Lung (tissue), 12 donors: ENCODE results near the gene CIT. TPM values are rescaled to one million over a fixed set of nuclear protein-coding genes. Genes with fewer than 3 reads are reported as not detected.

Experiments used
- ATAC-seq: fragments of 200-7000 bp; cut with Tn5 transposase; one replicate; pipeline ENCODE4 v1.9.1; 2020; ENCODE audit warnings: moderate number of reproducible peaks; ENCODE audit not compliant: insufficient read depth, low FRiP score
- DNase-seq, 3 donors: peaks; one replicate each; pipeline ENCODE4 v3.0.0-alpha.2; 2013 to 2017
- H3K27ac ChIP-seq, 2 donors: one replicate each; pipeline ENCODE4 v1.5.1; 2013; ENCODE audit warnings: mild to moderate bottlenecking in 2 of 2, moderate library complexity in 2 of 2, control low read depth in 1 of 2, inconsistent platforms in 1 of 2, low read depth in 1 of 2, low read length in 1 of 2
- H3K27me3 ChIP-seq, 3 donors: one replicate each; pipeline ENCODE4 v1.5.1; 2013; ENCODE audit warnings: low read length in 2 of 3; ENCODE audit not compliant: control insufficient read depth in 3 of 3, insufficient read depth in 3 of 3
- H3K36me3 ChIP-seq, 4 donors: one replicate each; pipeline ENCODE4 v1.5.1; 2013; ENCODE audit warnings: low read length in 4 of 4, mild to moderate bottlenecking in 1 of 4, moderate library complexity in 1 of 4; ENCODE audit not compliant: control insufficient read depth in 4 of 4, insufficient read depth in 4 of 4
- H3K4me1 ChIP-seq, 5 donors: one replicate each; pipeline ENCODE4 v1.5.1; 2013; ENCODE audit warnings: low read length in 5 of 5, mild to moderate bottlenecking in 2 of 5, moderate library complexity in 1 of 5; ENCODE audit not compliant: control insufficient read depth in 5 of 5, insufficient read depth in 5 of 5
- H3K4me3 ChIP-seq: one replicate; pipeline ENCODE4 v1.5.1; 2013; ENCODE audit warnings: mild to moderate bottlenecking, control low read depth, moderate library complexity
- H3K9ac ChIP-seq, 2 donors: one replicate each; pipeline ENCODE4 v1.5.1; 2013; ENCODE audit warnings: low read length in 2 of 2, control low read depth in 1 of 2; ENCODE audit not compliant: insufficient read depth in 1 of 2
- H3K9me3 ChIP-seq, 4 donors: one replicate each; pipeline ENCODE4 v1.5.1; 2013; ENCODE audit warnings: low read length in 3 of 4, mild to moderate bottlenecking in 1 of 4, moderate library complexity in 1 of 4; ENCODE audit not compliant: control insufficient read depth in 4 of 4, insufficient read depth in 3 of 4
- WGBS, 2 donors: extraction: QIAGEN DNeasy Blood & Tissue Kit; methylation state at CpG; one replicate each; pipeline ENCODE4 v1.1.7; 2013; 5-methylcytosine and 5-hydroxymethylcytosine counted together
- polyA plus RNA-seq, 2 donors: library from polyadenylated mRNA; stranded (reverse); fragments of 200-250 nt; gene quantifications; one replicate each; pipeline ENCODE4 v1.2.1, GENCODE V29; 2013
- total RNA-seq, 2 donors: library from RNA; depleted of rRNA in 1 of 2; stranded (reverse); fragments of >200 nt in 1 of 2; gene quantifications; one replicate each; pipeline ENCODE4 v1.2.1, GENCODE V29; 2014 to 2021
- TF ChIP-seq, protein P1 (sequence below): IDR thresholded peaks from 2 replicates; pipeline ENCODE4 v1.5.1; 2012; ENCODE audit warnings: mild to moderate bottlenecking; ENCODE audit errors: control extremely low read depth, extremely low read depth
- donor health status: control.
- donor health status: control.
- donor health status: Bipolar disorder and iron deficiency.
- donor health status: healthy.
- donor health status: DM: yes; HTN: yes; CAD: no.

The CIT gene
- total and polyA plus RNA-seq, 4 donors: 5.0 to 29.3 (median 14.9) TPM

DNA sequence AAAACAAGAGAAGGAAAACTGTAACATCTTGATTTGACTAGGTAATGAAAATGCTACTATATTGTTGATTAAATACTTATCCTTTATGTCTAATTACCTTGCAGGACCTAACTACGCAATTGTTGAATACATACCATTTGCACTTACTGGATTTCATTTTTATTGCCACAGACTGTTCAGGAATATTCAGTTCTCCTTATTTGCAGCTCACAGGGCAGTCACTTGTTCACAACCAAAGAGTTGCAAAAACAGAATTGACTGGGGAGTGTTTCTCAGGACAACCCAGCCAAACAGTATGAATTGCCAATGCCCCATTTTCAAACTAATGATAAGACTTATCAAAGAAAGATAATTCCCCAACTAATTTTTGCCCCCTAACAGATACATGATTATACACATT lies 49.4 kb downstream of the CIT start:
- no peaks in the 10 kb centered on the region for H3K4me1 ChIP-seq
- H3K4me3 ChIP-seq: no peak overlapping the region
- peaks cover 0 to 11% (median 1%) of the 10 kb centered on the region in 4 donors for H3K36me3 ChIP-seq
- no peak overlapping the region for H3K27ac ChIP-seq
- WGBS, 2 donors: 100% methylated on average over 1 of the region's 1 CpG
- no peaks in the 10 kb centered on the region for H3K9me3 ChIP-seq
- TF ChIP-seq, protein P1, sequence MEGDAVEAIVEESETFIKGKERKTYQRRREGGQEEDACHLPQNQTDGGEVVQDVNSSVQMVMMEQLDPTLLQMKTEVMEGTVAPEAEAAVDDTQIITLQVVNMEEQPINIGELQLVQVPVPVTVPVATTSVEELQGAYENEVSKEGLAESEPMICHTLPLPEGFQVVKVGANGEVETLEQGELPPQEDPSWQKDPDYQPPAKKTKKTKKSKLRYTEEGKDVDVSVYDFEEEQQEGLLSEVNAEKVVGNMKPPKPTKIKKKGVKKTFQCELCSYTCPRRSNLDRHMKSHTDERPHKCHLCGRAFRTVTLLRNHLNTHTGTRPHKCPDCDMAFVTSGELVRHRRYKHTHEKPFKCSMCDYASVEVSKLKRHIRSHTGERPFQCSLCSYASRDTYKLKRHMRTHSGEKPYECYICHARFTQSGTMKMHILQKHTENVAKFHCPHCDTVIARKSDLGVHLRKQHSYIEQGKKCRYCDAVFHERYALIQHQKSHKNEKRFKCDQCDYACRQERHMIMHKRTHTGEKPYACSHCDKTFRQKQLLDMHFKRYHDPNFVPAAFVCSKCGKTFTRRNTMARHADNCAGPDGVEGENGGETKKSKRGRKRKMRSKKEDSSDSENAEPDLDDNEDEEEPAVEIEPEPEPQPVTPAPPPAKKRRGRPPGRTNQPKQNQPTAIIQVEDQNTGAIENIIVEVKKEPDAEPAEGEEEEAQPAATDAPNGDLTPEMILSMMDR: no peak
- ATAC-seq (no peak), DNase-seq (no peak)
- no peak overlapping the region for H3K9ac ChIP-seq
- H3K27me3 ChIP-seq: no peaks in the 10 kb centered on the region

DNA sequence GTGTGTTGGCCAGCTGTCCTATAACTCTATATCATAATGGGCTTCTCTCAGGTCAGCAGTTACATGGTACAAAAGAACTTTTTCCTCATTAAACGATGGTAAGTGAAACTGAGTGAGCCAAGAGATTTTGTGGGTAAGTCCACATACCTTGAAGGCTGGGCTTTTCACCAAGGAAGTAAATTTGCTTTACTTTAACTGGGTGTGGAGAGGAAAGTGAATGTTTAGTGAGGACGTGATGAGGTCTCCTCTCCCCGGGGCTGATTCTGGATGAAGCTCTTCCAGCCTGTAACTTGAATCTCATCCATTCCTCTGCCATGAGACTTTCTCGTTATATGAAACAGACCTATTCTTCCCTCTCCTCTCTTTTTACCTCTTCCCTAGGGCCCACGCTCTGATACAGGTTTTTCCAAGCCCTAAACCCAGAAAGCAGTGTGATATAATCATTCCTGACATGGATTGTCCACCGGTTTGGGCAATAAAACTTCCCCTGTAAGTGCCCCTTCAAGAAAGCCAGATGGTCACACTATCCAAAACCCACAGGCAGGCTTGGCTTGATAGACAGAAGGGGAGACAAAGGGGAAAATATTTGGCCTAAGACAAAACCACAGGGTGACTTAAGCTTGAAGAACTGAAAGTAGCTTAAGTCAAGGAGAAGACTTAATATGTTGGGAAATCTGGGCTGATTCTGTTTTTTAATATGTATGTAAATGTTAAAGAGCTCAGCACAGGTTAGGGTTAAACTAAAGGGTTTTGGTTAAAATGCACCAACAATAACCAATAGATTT lies 50.3 kb downstream of the CIT start:
- no peaks in the 10 kb centered on the region for H3K4me1 ChIP-seq
- H3K9ac ChIP-seq: no peak overlapping the region
- ATAC-seq (no peak), DNase-seq (no peak)
- TF ChIP-seq, protein P1: no peak
- WGBS, 2 donors: 90 to 93% methylated on average over 6 of the region's 6 CpGs
- H3K9me3 ChIP-seq: no peaks in the 10 kb centered on the region
- H3K36me3 ChIP-seq: peaks cover 0 to 11% (median 1%) of the 10 kb centered on the region in 4 donors
- no peak overlapping the region for H3K4me3 ChIP-seq
- no peak overlapping the region for H3K27ac ChIP-seq
- no peaks in the 10 kb centered on the region for H3K27me3 ChIP-seq

DNA sequence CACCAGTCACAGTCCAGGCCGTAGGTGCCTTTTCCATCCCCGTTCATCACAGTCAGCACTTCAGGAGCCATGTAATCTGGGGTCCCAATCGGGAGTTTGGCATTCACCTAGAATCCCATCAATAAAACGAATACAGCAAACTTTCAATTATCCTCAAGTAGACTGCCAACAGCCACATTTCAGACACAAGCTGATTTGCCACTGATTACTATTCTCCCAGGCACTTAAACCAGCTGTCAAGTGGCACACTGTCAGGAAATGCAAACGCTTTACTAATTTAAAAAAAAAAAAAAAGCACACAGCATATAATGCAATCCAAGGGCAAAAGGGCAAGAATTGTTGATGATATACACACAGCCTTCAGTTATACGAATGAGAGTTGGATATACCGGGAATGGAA lies 51.9 kb downstream of the CIT start:
- TF ChIP-seq, protein P1: no peak
- H3K4me3 ChIP-seq: no peak overlapping the region
- peaks cover 0 to 3% (median 1%) of the 10 kb centered on the region in 4 donors for H3K36me3 ChIP-seq
- H3K27me3 ChIP-seq: no peaks in the 10 kb centered on the region
- no peaks in the 10 kb centered on the region for H3K9me3 ChIP-seq
- 87 to 94% methylated on average over 7 of the region's 7 CpGs for WGBS, 2 donors
- no peak for DNase-seq
- no peak overlapping the region for H3K27ac ChIP-seq
- no peak for ATAC-seq
- no peak overlapping the region for H3K9ac ChIP-seq
- H3K4me1 ChIP-seq: no peaks in the 10 kb centered on the region
